ENCODE data around the gene CUEDC2.

DNA sequence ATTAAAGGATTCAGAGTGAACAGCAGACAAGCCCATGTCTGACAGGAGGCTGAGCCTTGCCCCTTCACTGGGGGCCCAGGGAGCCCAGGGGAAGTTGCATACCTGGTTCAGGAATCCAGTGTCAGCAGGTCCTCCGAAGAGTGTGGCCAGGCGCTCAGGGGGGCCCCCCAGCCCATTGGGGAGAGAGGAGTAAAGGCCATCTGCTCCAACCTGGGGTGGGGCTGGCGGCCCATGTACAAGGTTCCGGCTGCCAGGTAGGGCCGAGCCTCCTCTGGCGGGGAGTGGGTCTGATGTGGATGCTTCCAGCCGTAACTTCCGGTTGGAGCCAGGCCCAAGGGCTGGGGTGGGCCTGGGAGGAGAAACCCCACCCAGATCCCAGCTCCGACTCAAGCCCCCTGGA, 16.1 kb downstream of the CUEDC2 start:
- TF ChIP-seq, protein P1, sequence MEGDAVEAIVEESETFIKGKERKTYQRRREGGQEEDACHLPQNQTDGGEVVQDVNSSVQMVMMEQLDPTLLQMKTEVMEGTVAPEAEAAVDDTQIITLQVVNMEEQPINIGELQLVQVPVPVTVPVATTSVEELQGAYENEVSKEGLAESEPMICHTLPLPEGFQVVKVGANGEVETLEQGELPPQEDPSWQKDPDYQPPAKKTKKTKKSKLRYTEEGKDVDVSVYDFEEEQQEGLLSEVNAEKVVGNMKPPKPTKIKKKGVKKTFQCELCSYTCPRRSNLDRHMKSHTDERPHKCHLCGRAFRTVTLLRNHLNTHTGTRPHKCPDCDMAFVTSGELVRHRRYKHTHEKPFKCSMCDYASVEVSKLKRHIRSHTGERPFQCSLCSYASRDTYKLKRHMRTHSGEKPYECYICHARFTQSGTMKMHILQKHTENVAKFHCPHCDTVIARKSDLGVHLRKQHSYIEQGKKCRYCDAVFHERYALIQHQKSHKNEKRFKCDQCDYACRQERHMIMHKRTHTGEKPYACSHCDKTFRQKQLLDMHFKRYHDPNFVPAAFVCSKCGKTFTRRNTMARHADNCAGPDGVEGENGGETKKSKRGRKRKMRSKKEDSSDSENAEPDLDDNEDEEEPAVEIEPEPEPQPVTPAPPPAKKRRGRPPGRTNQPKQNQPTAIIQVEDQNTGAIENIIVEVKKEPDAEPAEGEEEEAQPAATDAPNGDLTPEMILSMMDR (IDR thresholded peaks at IDR 0.05), result no peak
- TF ChIP-seq POLR2A (IDR thresholded peaks at IDR 0.05) (no peak), POLR2AphosphoS5 (IDR thresholded peaks at IDR 0.05) (no peak), EP300 (IDR thresholded peaks at IDR 0.05) (no peak)

Measured in gastroesophageal sphincter (tissue), 3 donors.